Choroid plexus epithelial cell (primary cell): ENCODE results near the gene TCOF1.

Experiments
- DNase-seq: peaks from one replicate; pipeline ENCODE4 v3.0.0-alpha.2; 2010; ENCODE audit warnings: low read depth
- H3K4me3 ChIP-seq: 2 replicates; pipeline ENCODE4 v1.5.1; 2011; ENCODE audit warnings: low read depth, mild to moderate bottlenecking, control low read depth, low read length, moderate library complexity
- TF ChIP-seq, protein P1 (sequence below): conservative IDR thresholded peaks from 2 replicates; pipeline ENCODE4 v1.5.1; 2011; ENCODE audit warnings: low read depth, mild to moderate bottlenecking, control low read depth, inconsistent platforms, low read length, moderate library complexity

TCOF1 gene

DNA sequence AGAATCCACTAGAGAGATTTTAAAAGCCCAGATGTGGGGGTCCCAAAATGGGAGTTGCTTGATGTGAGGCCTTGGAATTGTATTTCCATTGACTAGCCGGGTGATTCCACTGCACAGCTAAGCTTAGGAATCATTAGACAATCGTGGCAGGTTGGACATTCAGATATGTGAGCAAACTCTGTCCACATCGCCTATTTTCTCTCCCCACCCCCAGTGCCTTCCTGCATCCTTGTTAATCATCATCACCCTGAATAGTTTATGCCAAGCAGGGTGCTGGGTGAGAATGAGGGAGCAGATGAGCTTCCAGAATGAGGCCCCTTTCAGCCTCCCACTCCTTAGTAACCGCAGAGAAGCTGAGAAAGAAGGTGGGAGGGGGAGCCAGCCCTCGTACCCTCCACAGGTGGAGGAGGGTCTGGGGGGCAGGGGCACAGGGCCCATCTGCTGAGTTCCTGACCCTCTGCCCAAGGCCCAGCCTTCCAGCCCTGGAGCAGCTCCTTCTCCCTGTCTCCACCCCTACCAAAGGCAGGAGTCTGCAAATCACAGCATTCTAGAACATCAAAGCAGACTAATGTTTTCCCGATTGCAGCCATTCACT, 7.7 kb upstream of the TCOF1 start:
- H3K4me3 ChIP-seq: no peak overlapping the region
- TF ChIP-seq, protein P1, sequence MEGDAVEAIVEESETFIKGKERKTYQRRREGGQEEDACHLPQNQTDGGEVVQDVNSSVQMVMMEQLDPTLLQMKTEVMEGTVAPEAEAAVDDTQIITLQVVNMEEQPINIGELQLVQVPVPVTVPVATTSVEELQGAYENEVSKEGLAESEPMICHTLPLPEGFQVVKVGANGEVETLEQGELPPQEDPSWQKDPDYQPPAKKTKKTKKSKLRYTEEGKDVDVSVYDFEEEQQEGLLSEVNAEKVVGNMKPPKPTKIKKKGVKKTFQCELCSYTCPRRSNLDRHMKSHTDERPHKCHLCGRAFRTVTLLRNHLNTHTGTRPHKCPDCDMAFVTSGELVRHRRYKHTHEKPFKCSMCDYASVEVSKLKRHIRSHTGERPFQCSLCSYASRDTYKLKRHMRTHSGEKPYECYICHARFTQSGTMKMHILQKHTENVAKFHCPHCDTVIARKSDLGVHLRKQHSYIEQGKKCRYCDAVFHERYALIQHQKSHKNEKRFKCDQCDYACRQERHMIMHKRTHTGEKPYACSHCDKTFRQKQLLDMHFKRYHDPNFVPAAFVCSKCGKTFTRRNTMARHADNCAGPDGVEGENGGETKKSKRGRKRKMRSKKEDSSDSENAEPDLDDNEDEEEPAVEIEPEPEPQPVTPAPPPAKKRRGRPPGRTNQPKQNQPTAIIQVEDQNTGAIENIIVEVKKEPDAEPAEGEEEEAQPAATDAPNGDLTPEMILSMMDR: no peak
- no peak for DNase-seq

DNA sequence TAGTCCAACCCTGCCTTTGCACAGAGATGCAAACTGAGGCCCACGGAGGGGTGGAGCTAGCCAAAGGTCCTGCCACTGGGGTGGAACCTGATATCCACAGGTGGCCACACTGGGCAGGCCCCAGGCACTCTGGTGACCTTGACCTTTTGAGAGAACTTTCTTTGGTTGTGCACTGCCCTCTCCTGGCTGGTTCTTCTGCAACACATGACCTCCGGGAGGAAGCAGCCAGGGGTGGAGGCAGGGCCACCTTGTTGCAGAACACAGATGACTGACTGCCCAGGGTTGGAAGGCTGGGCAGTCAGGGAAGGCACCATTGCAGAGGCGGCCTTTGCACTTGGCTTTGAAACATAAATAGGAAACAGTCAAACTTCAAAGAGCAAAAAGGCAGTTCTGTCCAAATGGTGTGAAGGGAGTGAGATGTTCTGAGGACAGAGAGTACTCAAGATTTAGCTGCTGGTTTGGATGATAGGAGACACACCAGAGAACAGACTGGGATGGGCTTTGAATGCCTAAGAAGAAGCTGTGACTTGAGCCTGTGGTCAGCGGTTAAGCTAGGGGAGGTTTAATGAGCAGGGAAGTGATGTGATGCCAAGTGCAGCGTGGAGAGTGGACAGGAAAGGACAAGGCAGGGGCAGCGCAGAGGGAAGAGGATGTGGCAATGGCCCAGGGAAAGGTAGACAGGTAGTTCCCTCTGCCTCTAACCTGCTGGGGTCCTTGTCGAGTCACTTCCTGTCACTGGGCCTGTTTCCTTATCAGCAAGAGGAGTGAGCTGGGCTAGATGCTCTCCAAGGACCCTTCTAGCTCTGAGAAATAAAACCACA, 6.8 kb upstream of the TCOF1 start:
- H3K4me3 ChIP-seq: no peak overlapping the region
- TF ChIP-seq, protein P1: peak; percentile 80
- peak; percentile 86 for DNase-seq

GRCh38 chr5:150352244-150353031, 5.1 kb upstream of the TCOF1 start:
- H3K4me3 ChIP-seq: no peak overlapping the region
- peak; percentile 11 for DNase-seq
- TF ChIP-seq, protein P1: no peak

DNA sequence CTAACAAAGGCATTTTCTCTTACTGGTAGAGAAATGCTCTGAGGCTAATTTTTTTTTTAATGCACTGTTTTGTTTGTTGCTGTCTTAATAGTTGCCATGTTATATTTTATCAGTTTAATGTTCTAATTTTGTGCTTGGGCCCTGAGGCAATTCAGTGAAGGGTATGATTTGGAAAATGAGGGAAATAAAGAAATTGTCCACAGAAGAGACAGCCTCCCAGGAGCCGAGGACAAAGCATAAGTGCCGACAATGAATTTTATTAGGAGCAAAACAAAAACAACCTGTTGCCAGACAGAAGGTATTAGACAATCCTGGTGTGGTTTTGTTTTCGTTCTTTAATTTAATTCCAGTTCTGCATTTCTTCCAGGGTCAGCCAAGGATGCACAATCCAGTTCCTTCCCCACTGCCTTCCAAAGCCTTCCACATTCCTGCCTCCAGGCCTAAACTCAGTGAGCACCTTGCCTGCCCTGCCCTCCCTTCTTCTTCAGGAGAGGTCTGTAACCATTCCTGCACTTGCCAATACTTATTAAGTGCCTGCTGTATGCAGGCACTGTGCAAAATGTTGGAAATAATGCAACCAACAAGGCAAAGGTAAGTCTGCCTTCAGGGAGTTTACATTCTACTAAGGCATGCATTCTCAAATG, 4.3 kb upstream of the TCOF1 start:
- TF ChIP-seq, protein P1: peak; percentile 9
- no peak overlapping the region for H3K4me3 ChIP-seq
- DNase-seq: no peak

DNA sequence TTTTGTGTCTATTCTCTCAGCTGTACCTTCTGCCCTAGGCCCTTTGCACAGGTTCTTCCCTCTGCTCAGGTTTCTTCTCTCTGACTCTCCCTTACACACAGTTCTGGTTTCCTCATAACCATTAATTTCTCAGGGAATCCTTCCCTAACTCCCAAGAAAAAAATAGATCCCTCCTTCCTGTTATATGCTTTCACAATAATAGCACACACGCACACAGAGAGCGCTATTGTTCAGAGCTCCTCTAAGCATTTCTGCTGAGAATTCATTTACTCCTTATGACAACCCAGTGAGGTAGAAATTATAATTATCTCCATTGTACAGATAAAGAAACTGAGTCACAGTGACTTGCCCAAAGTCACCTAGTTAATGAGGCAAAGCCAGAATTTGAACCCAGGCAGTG, 1.7 kb upstream of the TCOF1 start:
- H3K4me3 ChIP-seq: no peak overlapping the region
- no peak for DNase-seq
- TF ChIP-seq, protein P1: no peak

DNA sequence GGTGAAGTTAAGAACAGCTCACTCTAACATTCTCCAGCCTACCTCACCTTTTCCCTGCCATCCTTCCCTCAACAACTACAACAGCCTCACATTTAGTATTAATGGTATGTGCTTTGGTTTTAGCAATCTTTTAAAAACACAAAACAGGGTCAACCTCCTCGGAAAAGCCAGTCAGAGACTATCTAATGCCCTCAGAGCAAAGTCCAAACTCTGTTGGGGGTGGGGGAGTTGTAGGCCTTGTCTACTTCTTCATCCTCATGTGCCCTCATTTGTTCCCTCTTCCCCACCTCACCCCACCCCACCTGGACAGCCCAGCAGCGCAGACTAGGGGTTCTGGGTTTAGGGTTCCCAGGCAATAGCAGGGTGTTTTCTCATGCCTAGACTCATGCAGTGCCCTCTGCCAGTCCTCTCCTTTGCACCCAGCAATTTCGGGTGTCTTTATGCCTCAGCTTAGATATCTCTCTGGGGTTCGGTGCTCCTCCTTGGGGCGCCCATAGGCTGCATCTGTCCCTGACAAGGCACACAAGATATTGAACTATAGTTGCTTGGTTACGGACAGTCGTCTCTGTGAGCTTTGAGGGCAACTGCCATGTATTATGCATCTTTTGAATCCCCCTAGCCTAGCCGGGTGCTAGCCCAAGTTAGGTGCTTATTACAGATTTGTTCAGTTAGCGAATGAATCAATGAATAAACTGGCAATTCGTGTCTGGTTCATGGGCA, 762 bp upstream of the TCOF1 start:
- TF ChIP-seq, protein P1: no peak
- peak overlapping the region; percentile 71 for H3K4me3 ChIP-seq
- DNase-seq: no peak
